ENCODE data around the gene TUBB4A.

TUBB4A gene

GRCh38 chr19:6528544-6529121, 26.5 kb upstream of the TUBB4A start:
- Histone ChIP-seq H3K27ac (ENCODE audit: low read length) (no peak overlapping the region), H4K20me1 (ENCODE audit: insufficient read depth, low read length) (no peaks in the 10 kb centered on the region), H3K9ac (ENCODE audit: low read depth, low read length) (no peak overlapping the region), H3K4me1 (ENCODE audit: insufficient read depth, low read length) (peaks cover 30% of the 10 kb centered on the region), H3K79me2 (ENCODE audit: insufficient read depth, low read length) (peaks cover 19% of the 10 kb centered on the region), H3K36me3 (ENCODE audit: insufficient read depth, low read length) (no peaks in the 10 kb centered on the region), H3K4me2 (ENCODE audit: insufficient read depth, low read length) (no peak overlapping the region), H2AFZ (ENCODE audit: low read depth, low read length) (no peak overlapping the region), H3K9me3 (ENCODE audit: insufficient read depth, low read length, severe bottlenecking) (no peaks in the 10 kb centered on the region), H3K27me3 (ENCODE audit: insufficient read depth, low read length, poor library complexity) (no peaks in the 10 kb centered on the region), H3K4me3 (ENCODE audit: low read depth in 1 of 2, low read length in 2 of 2) (no peak overlapping the region)
- no peak for ATAC-seq (ENCODE audit: insufficient read depth, low read depth)
- DNase-seq: no peak
- TF ChIP-seq EZH2 (IDR thresholded peaks at IDR 0.05; ENCODE audit: borderline replicate concordance, low read depth, low read length, severe bottlenecking) (no peak), CTCF (IDR thresholded peaks at IDR 0.05; ENCODE audit: borderline replicate concordance, extremely low read depth, low read length, poor library complexity, severe bottlenecking) (no peak)

- Histone ChIP-seq H4K20me1 (ENCODE audit: insufficient read depth, low read length) (no peaks in the 10 kb centered on the region), H3K9ac (ENCODE audit: low read depth, low read length) (no peak overlapping the region), H3K27me3 (ENCODE audit: insufficient read depth, low read length, poor library complexity) (no peaks in the 10 kb centered on the region), H3K27ac (ENCODE audit: low read length) (no peak overlapping the region), H3K4me1 (ENCODE audit: insufficient read depth, low read length) (peaks cover 30% of the 10 kb centered on the region), H3K4me2 (ENCODE audit: insufficient read depth, low read length) (no peak overlapping the region), H3K36me3 (ENCODE audit: insufficient read depth, low read length) (no peaks in the 10 kb centered on the region), H3K9me3 (ENCODE audit: insufficient read depth, low read length, severe bottlenecking) (no peaks in the 10 kb centered on the region), H3K79me2 (ENCODE audit: insufficient read depth, low read length) (peaks cover 19% of the 10 kb centered on the region), H2AFZ (ENCODE audit: low read depth, low read length) (no peak overlapping the region), H3K4me3 (ENCODE audit: low read depth in 1 of 2, low read length in 2 of 2) (no peak overlapping the region)
- no peak for ATAC-seq (ENCODE audit: insufficient read depth, low read depth)
- TF ChIP-seq CTCF (IDR thresholded peaks at IDR 0.05; ENCODE audit: borderline replicate concordance, extremely low read depth, low read length, poor library complexity, severe bottlenecking): no peak
- TF ChIP-seq EZH2 (IDR thresholded peaks at IDR 0.05; ENCODE audit: borderline replicate concordance, low read depth, low read length, severe bottlenecking): no peak
- DNase-seq: no peak
Observed at GRCh38 chr19:6527893-6528543, 25.9 kb upstream of the TUBB4A start.

GRCh38 chr19:6524311-6524710, 22.2 kb upstream of the TUBB4A start:
- DNase-seq: no peak

More at GRCh38 chr19:6524311-6524710, 22.2 kb upstream of the TUBB4A start:
- Histone ChIP-seq H3K9me3 (ENCODE audit: insufficient read depth, low read length, severe bottlenecking) (no peaks in the 10 kb centered on the region), H3K4me1 (ENCODE audit: insufficient read depth, low read length) (peaks cover 5% of the 10 kb centered on the region; the same call in 1 of the 2 replicates), H3K4me2 (ENCODE audit: insufficient read depth, low read length) (no peak overlapping the region), H3K9ac (ENCODE audit: low read depth, low read length) (no peak overlapping the region), H3K27ac (ENCODE audit: low read length) (no peak overlapping the region), H4K20me1 (ENCODE audit: insufficient read depth, low read length) (no peaks in the 10 kb centered on the region), H3K4me3 (ENCODE audit: low read depth in 1 of 2, low read length in 2 of 2) (no peak overlapping the region), H3K36me3 (ENCODE audit: insufficient read depth, low read length) (no peaks in the 10 kb centered on the region), H3K27me3 (ENCODE audit: insufficient read depth, low read length, poor library complexity) (no peaks in the 10 kb centered on the region), H2AFZ (ENCODE audit: low read depth, low read length) (no peak overlapping the region), H3K79me2 (ENCODE audit: insufficient read depth, low read length) (no peaks in the 10 kb centered on the region)
- TF ChIP-seq CTCF (IDR thresholded peaks at IDR 0.05; ENCODE audit: borderline replicate concordance, extremely low read depth, low read length, poor library complexity, severe bottlenecking) (no peak), EZH2 (IDR thresholded peaks at IDR 0.05; ENCODE audit: borderline replicate concordance, low read depth, low read length, severe bottlenecking) (no peak)
- ATAC-seq (ENCODE audit: insufficient read depth, low read depth): no peak

All from DND-41 (cell line).